Keratinocyte (primary cell): ENCODE results near the gene PLA2G2C.

Experiments used
- EZH2 ChIP-seq: IDR thresholded peaks from one replicate; pipeline ENCODE4 v1.6.1; 2012; ENCODE audit warnings: inconsistent platforms, mild to moderate bottlenecking, low read length, moderate library complexity
- TF ChIP-seq, protein P1 (sequence below), 3 experiments: IDR thresholded peaks in 1 of 3; conservative IDR thresholded peaks in 1 of 3; optimal IDR thresholded peaks in 1 of 3; 2 replicates in 2 of 3; 3 replicates in 1 of 3; pipeline versions ENCODE3 to v1.5.1; 2011; ENCODE audit warnings: low read length in 3 of 3, mild to moderate bottlenecking in 3 of 3, moderate library complexity in 2 of 3, control low read depth in 1 of 3, inconsistent platforms in 1 of 3; ENCODE audit not compliant: insufficient read depth in 2 of 3; ENCODE audit errors: extremely low read depth in 1 of 3

DNA sequence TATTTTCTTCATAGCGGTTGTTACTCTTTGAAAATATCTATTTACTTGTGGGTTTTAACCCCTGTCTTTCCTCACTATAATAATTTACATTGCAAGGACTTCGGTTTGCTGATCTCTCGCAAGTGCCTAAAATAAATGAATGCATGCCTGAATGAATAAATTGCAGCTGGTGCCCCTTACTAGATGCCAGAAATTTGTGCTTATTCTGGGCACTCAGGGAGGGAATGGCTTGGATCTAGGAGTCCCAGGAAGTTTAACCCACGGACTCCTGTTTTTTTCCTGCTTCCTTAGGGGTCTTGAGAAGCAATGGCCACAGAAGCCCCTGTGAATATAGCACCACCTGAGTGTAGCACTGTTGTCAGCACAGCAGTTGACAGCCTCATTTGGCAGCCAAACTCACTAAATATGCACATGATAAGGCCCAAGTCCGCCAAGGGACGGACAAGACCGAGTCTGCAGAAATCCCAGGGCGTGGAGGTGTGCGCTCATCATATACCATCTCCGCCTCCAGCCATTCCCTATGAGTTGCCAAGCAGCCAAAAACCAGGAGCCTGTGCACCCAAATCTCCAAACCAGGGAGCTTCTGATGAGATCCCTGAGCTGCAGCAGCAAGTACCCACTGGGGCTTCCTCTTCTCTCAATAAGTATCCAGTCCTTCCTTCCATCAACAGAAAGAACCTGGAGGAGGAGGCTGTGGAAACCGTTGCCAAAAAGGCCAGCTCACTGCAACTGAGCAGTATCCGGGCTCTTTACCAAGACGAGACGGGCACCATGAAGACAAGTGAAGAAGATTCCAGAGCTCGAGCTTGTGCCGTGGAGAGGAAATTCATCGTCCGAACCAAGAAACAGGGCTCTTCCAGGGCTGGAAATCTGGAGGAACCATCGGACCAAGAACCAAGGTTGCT is 4.2 kb upstream of the PLA2G2C start:
- TF ChIP-seq, protein P1, sequence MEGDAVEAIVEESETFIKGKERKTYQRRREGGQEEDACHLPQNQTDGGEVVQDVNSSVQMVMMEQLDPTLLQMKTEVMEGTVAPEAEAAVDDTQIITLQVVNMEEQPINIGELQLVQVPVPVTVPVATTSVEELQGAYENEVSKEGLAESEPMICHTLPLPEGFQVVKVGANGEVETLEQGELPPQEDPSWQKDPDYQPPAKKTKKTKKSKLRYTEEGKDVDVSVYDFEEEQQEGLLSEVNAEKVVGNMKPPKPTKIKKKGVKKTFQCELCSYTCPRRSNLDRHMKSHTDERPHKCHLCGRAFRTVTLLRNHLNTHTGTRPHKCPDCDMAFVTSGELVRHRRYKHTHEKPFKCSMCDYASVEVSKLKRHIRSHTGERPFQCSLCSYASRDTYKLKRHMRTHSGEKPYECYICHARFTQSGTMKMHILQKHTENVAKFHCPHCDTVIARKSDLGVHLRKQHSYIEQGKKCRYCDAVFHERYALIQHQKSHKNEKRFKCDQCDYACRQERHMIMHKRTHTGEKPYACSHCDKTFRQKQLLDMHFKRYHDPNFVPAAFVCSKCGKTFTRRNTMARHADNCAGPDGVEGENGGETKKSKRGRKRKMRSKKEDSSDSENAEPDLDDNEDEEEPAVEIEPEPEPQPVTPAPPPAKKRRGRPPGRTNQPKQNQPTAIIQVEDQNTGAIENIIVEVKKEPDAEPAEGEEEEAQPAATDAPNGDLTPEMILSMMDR (optimal IDR thresholded peaks at IDR 0.05 in 1 of 3, IDR thresholded peaks at IDR 0.05 in 1 of 3, conservative IDR thresholded peaks at IDR 0.05 in 1 of 3; ENCODE audit: extremely low read depth in 1 of 3, insufficient read depth in 2 of 3, low read length in 3 of 3), result no peak
- no peak for TF ChIP-seq EZH2
